Neural cell (in vitro differentiated cells): ENCODE data around the gene SRC.

Source experiments
- CTCF ChIP-seq: fragments of 450-650 bp; IDR thresholded peaks from 2 replicates; pipeline ENCODE4 v1.5.1; 2014; ENCODE audit warnings: antibody characterized with exemption, mild to moderate bottlenecking, moderate library complexity; ENCODE audit not compliant: poor library complexity, severe bottlenecking
- EP300 ChIP-seq: fragments of 450-650 bp; conservative IDR thresholded peaks from 2 replicates; pipeline ENCODE4 v1.6.1; 2014; ENCODE audit warnings: antibody characterized with exemption, mild to moderate bottlenecking, moderate library complexity; ENCODE audit not compliant: poor library complexity, severe bottlenecking
- EZH2 ChIP-seq: fragments of 200-600, 300-800 bp; shearing (Covaris generic), sonication (generic); IDR thresholded peaks from 2 replicates; pipeline ENCODE4 v1.6.1; 2014; ENCODE audit warnings: antibody characterized with exemption, low read length, borderline replicate concordance, mild to moderate bottlenecking; ENCODE audit not compliant: insufficient read depth, poor library complexity, severe bottlenecking
- POLR2AphosphoS5 ChIP-seq: IDR thresholded peaks from 2 replicates; pipeline ENCODE4 v1.6.1; 2012
- RAD21 ChIP-seq: fragments of 450-650 bp; conservative IDR thresholded peaks from 2 replicates; pipeline ENCODE4 v1.6.1; 2014; ENCODE audit warnings: antibody characterized with exemption, mild to moderate bottlenecking, moderate library complexity
- SMC3 ChIP-seq: fragments of 450-650 bp; conservative IDR thresholded peaks from 2 replicates; pipeline ENCODE4 v1.6.1; 2014; ENCODE audit warnings: antibody characterized with exemption, mild to moderate bottlenecking, moderate library complexity; ENCODE audit not compliant: poor library complexity
- TF ChIP-seq, protein P1 (sequence below): IDR thresholded peaks from 2 replicates; pipeline ENCODE4 v1.6.1; 2012; ENCODE audit warnings: borderline replicate concordance

- no peak for TF ChIP-seq POLR2AphosphoS5
- TF ChIP-seq EP300 = no peak
- TF ChIP-seq CTCF = no peak
- TF ChIP-seq EZH2 = no peak
- no peak for TF ChIP-seq RAD21
- TF ChIP-seq SMC3 = no peak
- TF ChIP-seq, protein P1, sequence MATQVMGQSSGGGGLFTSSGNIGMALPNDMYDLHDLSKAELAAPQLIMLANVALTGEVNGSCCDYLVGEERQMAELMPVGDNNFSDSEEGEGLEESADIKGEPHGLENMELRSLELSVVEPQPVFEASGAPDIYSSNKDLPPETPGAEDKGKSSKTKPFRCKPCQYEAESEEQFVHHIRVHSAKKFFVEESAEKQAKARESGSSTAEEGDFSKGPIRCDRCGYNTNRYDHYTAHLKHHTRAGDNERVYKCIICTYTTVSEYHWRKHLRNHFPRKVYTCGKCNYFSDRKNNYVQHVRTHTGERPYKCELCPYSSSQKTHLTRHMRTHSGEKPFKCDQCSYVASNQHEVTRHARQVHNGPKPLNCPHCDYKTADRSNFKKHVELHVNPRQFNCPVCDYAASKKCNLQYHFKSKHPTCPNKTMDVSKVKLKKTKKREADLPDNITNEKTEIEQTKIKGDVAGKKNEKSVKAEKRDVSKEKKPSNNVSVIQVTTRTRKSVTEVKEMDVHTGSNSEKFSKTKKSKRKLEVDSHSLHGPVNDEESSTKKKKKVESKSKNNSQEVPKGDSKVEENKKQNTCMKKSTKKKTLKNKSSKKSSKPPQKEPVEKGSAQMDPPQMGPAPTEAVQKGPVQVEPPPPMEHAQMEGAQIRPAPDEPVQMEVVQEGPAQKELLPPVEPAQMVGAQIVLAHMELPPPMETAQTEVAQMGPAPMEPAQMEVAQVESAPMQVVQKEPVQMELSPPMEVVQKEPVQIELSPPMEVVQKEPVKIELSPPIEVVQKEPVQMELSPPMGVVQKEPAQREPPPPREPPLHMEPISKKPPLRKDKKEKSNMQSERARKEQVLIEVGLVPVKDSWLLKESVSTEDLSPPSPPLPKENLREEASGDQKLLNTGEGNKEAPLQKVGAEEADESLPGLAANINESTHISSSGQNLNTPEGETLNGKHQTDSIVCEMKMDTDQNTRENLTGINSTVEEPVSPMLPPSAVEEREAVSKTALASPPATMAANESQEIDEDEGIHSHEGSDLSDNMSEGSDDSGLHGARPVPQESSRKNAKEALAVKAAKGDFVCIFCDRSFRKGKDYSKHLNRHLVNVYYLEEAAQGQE = no peak
These were observed 76.9 kb downstream of the SRC start for GRCh38 chr20:37422791-37423286.
